ENCODE measurements around the gene TMEM163. TPM values are rescaled to one million over a fixed set of nuclear protein-coding genes. Genes with fewer than 3 reads are reported as not detected.
A peak's percentile ranks its signal among the peaks of the same experiment; 100 is the strongest.

TMEM163 gene
- total RNA-seq, 2 experiments from 2014 or later = 0.23 TPM; not detected in 1

- ATAC-seq (no peak), DNase-seq (no peak)
- ChIA-PET POLR2A (no interaction called here), CTCF (interaction anchor here (1.4 kb wide), 1 partner anchor 13 kb away, joined by 3 read pairs; no protein-coding TSS in a partner anchor)
- peaks cover 5% of the 10 kb centered on the region for H3K36me3 Mint-ChIP-seq (ENCODE audit: low read depth)
- H3K27me3 Mint-ChIP-seq (ENCODE audit: low read depth) = peaks cover 31% of the 10 kb centered on the region
- H3K4me3 Mint-ChIP-seq = no peak overlapping the region
- H3K27ac Mint-ChIP-seq = no peak overlapping the region
- peaks cover 4% of the 10 kb centered on the region for H3K9me3 Mint-ChIP-seq (ENCODE audit: insufficient read depth)
- peaks cover 28% of the 10 kb centered on the region for H3K4me1 Mint-ChIP-seq (ENCODE audit: low read depth)
Measured at GRCh38 chr2:134683561-134684112, 35.2 kb downstream of the TMEM163 start.

DNA sequence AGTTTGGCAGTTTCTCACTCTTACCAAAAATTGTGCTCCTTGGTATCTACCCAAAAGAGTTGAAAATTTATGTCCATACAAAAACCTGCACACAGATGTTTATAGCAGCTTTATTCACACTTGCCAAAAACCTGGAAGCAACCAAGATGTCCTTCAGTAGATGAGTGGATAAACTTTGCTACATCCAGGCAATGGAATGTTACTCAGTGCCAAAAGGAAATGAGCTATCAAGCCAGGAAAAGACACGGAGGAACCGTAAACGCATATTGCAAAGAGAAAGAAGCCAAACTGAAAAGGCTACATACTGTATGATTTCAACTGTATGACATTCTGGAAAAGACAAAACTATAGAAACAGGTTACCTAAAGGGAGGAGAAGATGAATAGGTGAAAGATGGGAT, 36.1 kb downstream of the TMEM163 start:
- POLR2A ChIA-PET = no interaction called here
- Mint-ChIP-seq H3K36me3 (ENCODE audit: low read depth) (peaks cover 5% of the 10 kb centered on the region), H3K9me3 (ENCODE audit: insufficient read depth) (peaks cover 4% of the 10 kb centered on the region), H3K4me1 (ENCODE audit: low read depth) (peaks cover 36% of the 10 kb centered on the region), H3K27ac (no peak overlapping the region), H3K4me3 (no peak overlapping the region), H3K27me3 (ENCODE audit: low read depth) (peaks cover 28% of the 10 kb centered on the region)
- no peak for DNase-seq
- CTCF ChIA-PET = interaction anchor here (0.9 kb wide), 1 partner anchor 11 kb away, joined by 3 read pairs; no protein-coding TSS in a partner anchor
- no peak for ATAC-seq

DNA sequence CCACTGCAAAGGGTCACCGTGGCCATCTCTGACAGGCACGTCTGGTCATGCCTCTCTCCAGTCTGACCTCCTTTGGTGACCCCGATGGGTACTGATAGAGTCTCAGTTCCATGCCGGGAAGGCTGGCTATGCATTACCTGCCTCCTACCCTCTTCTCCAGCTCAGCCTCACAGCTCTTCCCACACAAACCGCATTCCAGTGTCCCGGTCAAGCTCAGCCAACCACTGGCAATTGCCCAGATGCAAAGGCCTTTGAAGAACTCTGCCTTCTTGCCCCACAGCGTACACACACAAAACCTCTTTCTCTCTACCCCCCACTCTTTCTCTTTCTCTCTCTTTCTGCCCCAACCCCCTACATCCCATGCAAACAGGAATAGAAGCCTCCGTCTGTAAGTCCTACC, 37.6 kb downstream of the TMEM163 start:
- Mint-ChIP-seq H3K36me3 (ENCODE audit: low read depth) (peaks cover 5% of the 10 kb centered on the region), H3K4me1 (ENCODE audit: low read depth) (peaks cover 50% of the 10 kb centered on the region), H3K27ac (no peak overlapping the region), H3K27me3 (ENCODE audit: low read depth) (peaks cover 25% of the 10 kb centered on the region), H3K4me3 (no peak overlapping the region), H3K9me3 (ENCODE audit: insufficient read depth) (peaks cover 4% of the 10 kb centered on the region)
- DNase-seq (no peak), ATAC-seq (no peak)
- ChIA-PET POLR2A (no interaction called here), CTCF (no interaction called here)

- H3K4me3 Mint-ChIP-seq = peak overlapping the region; percentile 59
Measured at GRCh38 chr2:134679745-134680144, 39.1 kb downstream of the TMEM163 start.

DNA sequence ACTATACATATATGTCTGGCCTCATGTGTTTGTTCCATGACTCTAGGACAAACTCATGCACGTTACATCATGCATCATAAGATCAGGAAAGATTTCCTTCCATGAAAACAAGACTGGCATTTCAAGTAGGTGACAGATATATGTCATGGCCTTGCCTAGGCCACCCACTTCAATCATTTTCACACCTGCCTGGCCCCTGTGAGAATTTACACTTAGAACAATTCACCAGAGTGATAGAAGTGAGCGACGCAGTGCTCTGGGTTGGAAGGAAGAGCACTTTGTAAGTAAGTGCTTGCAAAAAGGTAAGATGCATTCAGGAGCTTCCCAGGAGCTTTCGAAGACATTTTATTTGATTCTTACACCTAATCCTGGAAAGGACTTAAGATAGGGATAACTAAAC, 39.5 kb downstream of the TMEM163 start:
- Mint-ChIP-seq H3K4me3 (no peak overlapping the region), H3K4me1 (ENCODE audit: low read depth) (peaks cover 53% of the 10 kb centered on the region), H3K27ac (peak overlapping the region; percentile 45), H3K36me3 (ENCODE audit: low read depth) (peaks cover 5% of the 10 kb centered on the region), H3K27me3 (ENCODE audit: low read depth) (peaks cover 28% of the 10 kb centered on the region), H3K9me3 (ENCODE audit: insufficient read depth) (peaks cover 4% of the 10 kb centered on the region)
- ATAC-seq (peak; percentile 21), DNase-seq (no peak)
- POLR2A ChIA-PET = no interaction called here
- CTCF ChIA-PET = interaction anchor here (0.8 to 1.4 kb wide), 2 partner anchors 8 to 10 kb away, joined by 5 read pairs; no protein-coding TSS in a partner anchor

More at GRCh38 chr2:134679745-134680144, 39.1 kb downstream of the TMEM163 start:
- Mint-ChIP-seq H3K36me3 (ENCODE audit: low read depth) (peaks cover 5% of the 10 kb centered on the region), H3K27ac (peak overlapping the region; percentile 45), H3K27me3 (ENCODE audit: low read depth) (peaks cover 26% of the 10 kb centered on the region), H3K4me1 (ENCODE audit: low read depth) (peaks cover 53% of the 10 kb centered on the region), H3K9me3 (ENCODE audit: insufficient read depth) (peaks cover 4% of the 10 kb centered on the region)
- ChIA-PET POLR2A (no interaction called here), CTCF (interaction anchor here (0.8 to 1.4 kb wide), 2 partner anchors 9 to 11 kb away, joined by 5 read pairs; no protein-coding TSS in a partner anchor)
- peak; percentile 81 for ATAC-seq
- DNase-seq = peak; percentile 62

GRCh38 chr2:134677856-134678756, 40.7 kb downstream of the TMEM163 start:
- peaks cover 37% of the 10 kb centered on the region for H3K27me3 Mint-ChIP-seq (ENCODE audit: low read depth)
- ChIA-PET CTCF (interaction anchor here (1.4 kb wide), 1 partner anchor 9 kb away, joined by 5 read pairs; no protein-coding TSS in a partner anchor), POLR2A (no interaction called here)
- H3K4me1 Mint-ChIP-seq (ENCODE audit: low read depth) = peaks cover 50% of the 10 kb centered on the region
- no peak overlapping the region for H3K4me3 Mint-ChIP-seq
- ATAC-seq = no peak
- peaks cover 7% of the 10 kb centered on the region for H3K36me3 Mint-ChIP-seq (ENCODE audit: low read depth)
- DNase-seq = no peak
- H3K27ac Mint-ChIP-seq = no peak overlapping the region
- peaks cover 4% of the 10 kb centered on the region for H3K9me3 Mint-ChIP-seq (ENCODE audit: insufficient read depth)

DNA sequence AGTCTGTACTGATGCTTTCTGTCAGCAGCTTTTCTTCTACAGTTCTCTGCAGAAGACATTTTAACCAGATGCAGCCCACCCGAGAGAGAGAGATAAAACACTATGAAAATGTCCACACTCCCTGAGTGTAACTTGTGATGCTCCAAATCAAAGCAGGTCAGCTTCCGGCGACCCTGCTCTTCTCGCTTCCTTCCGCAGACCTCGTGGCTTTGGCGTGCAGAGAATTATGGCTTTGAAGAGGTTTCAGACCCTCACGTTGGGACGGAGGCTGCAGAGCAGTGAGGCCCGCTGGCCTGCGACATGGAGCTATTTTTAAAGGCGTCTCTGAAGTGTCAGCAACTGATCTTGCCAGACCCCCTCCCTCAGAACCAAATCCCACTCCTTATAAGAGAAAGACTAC, 41.8 kb downstream of the TMEM163 start:
- Mint-ChIP-seq H3K9me3 (ENCODE audit: insufficient read depth) (peaks cover 4% of the 10 kb centered on the region), H3K4me1 (ENCODE audit: low read depth) (peaks cover 58% of the 10 kb centered on the region), H3K27me3 (ENCODE audit: low read depth) (peaks cover 37% of the 10 kb centered on the region), H3K36me3 (ENCODE audit: low read depth) (peaks cover 7% of the 10 kb centered on the region), H3K4me3 (peak overlapping the region; percentile 57), H3K27ac (peak overlapping the region; percentile 82)
- ChIA-PET POLR2A (no interaction called here), CTCF (no interaction called here)
- ATAC-seq (peak; percentile 69), DNase-seq (peak; percentile 58)

GRCh38 chr2:134675314-134675713, 43.5 kb downstream of the TMEM163 start:
- ChIA-PET CTCF (interaction anchor here (1.0 kb wide), 1 partner anchor 18 kb away, joined by 3 read pairs; no protein-coding TSS in a partner anchor), POLR2A (no interaction called here)
- Mint-ChIP-seq H3K27ac (no peak overlapping the region), H3K4me3 (no peak overlapping the region), H3K27me3 (ENCODE audit: low read depth) (peaks cover 24% of the 10 kb centered on the region), H3K9me3 (ENCODE audit: insufficient read depth) (no peaks in the 10 kb centered on the region), H3K4me1 (ENCODE audit: low read depth) (peaks cover 61% of the 10 kb centered on the region), H3K36me3 (ENCODE audit: low read depth) (peaks cover 2% of the 10 kb centered on the region)
- no peak for DNase-seq
- no peak for ATAC-seq

DNA sequence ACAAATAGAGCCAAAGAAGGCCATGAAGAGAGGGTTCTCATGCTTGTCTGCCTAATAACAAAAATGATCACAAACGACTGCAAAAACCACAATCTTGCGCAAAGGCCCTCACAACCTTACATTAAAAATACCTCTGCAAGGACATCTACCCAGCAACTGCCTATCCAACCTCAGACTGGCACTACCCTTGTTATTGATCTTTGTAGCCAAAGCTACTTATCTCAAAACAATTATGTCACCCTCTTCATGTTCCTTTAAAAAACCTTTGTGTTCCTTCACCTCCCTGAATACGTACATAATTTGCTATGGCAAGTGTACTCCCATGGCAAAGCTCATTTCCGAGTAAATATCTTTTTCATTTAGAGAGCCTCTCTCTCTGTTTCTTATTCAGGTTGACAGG, 44.1 kb downstream of the TMEM163 start:
- ATAC-seq (no peak), DNase-seq (no peak)
- no peak overlapping the region for H3K27ac Mint-ChIP-seq
- H3K36me3 Mint-ChIP-seq (ENCODE audit: low read depth) = peaks cover 2% of the 10 kb centered on the region
- peaks cover 23% of the 10 kb centered on the region for H3K27me3 Mint-ChIP-seq (ENCODE audit: low read depth)
- ChIA-PET POLR2A (no interaction called here), CTCF (no interaction called here)
- H3K4me1 Mint-ChIP-seq (ENCODE audit: low read depth) = peaks cover 64% of the 10 kb centered on the region
- H3K9me3 Mint-ChIP-seq (ENCODE audit: insufficient read depth) = no peaks in the 10 kb centered on the region
- no peak overlapping the region for H3K4me3 Mint-ChIP-seq

DNA sequence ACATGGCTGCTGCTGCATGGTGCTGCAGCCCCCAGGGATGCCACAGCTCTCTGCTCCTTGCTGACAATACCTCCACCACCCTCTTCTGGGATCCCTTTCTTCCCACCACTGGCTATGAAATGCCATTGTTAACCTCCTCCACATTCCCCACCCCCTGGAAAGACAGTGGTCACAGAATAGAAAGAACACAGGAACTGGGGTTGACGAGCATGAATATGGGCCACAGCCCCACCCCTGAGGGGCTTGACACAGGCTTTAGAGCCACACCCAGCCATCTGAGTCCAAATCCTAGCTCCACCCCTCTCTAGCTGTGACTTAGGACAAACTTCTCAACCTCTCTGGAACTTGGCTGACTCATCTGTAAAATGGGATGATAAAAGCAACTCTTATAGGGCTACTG, 47.3 kb downstream of the TMEM163 start:
- ATAC-seq (no peak), DNase-seq (no peak)
- CTCF ChIA-PET = interaction anchor here (0.9 to 1.9 kb wide), 4 partner anchors 8 to 220 kb away, joined by 3 to 5 read pairs (median 4); no protein-coding TSS in a partner anchor
- Mint-ChIP-seq H3K36me3 (ENCODE audit: low read depth) (peaks cover 2% of the 10 kb centered on the region), H3K9me3 (ENCODE audit: insufficient read depth) (no peaks in the 10 kb centered on the region), H3K27ac (peak overlapping the region; percentile 75), H3K4me1 (ENCODE audit: low read depth) (peaks cover 64% of the 10 kb centered on the region), H3K27me3 (ENCODE audit: low read depth) (peaks cover 29% of the 10 kb centered on the region), H3K4me3 (peak overlapping the region; percentile 12)
- POLR2A ChIA-PET = no interaction called here

GRCh38 chr2:134670955-134671354, 47.8 kb downstream of the TMEM163 start:
- H3K4me1 Mint-ChIP-seq (ENCODE audit: low read depth) = peaks cover 62% of the 10 kb centered on the region
- ChIA-PET POLR2A (no interaction called here), CTCF (interaction anchor here (0.6 to 1.9 kb wide), 4 partner anchors 9 to 245 kb away, joined by 3 to 5 read pairs (median 4); no protein-coding TSS in a partner anchor)
- H3K9me3 Mint-ChIP-seq (ENCODE audit: insufficient read depth) = no peaks in the 10 kb centered on the region
- DNase-seq (no peak), ATAC-seq (no peak)
- H3K27ac Mint-ChIP-seq = peak overlapping the region; percentile 75
- peaks cover 33% of the 10 kb centered on the region for H3K27me3 Mint-ChIP-seq (ENCODE audit: low read depth)
- H3K4me3 Mint-ChIP-seq = no peak overlapping the region
- peaks cover 2% of the 10 kb centered on the region for H3K36me3 Mint-ChIP-seq (ENCODE audit: low read depth)

Measured in activated CD8-positive, alpha-beta T cell treated with anti-CD3 and anti-CD28 coated beads, Interleukin-2, amount 10 ng/mL, durations not matched to agents 7 days and 5 days (primary cell).